ENCODE measurements around the gene TSPEAR.

DNA sequence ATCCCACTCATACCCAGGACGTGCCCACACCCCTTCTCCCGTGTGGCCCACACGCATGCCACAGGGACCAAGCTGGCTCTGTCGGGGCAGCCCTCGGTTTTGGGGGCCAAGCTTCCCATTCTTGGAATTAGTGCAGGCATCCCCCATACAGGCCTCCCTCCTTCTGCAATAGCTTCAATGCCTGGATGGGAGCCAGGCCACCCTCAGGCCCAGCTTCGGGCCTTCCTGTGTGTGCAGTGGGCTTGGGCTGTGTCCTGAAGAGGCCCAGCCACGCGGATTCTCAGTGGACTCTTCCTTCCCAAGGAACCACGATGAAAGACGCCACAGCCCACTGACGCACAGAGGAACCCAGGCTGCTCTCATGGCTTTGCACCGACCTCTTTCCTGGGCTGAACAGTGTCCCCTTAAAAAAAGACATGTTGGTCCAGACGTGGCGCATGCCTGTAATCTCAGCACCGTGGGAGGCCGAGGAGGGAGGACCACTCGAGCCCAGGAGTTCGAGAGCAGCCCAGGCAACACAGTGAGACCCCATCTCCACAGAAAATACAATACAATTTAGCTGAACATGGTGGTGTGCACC lies 61.8 kb downstream of the TSPEAR start:
- TF ChIP-seq, protein P1, sequence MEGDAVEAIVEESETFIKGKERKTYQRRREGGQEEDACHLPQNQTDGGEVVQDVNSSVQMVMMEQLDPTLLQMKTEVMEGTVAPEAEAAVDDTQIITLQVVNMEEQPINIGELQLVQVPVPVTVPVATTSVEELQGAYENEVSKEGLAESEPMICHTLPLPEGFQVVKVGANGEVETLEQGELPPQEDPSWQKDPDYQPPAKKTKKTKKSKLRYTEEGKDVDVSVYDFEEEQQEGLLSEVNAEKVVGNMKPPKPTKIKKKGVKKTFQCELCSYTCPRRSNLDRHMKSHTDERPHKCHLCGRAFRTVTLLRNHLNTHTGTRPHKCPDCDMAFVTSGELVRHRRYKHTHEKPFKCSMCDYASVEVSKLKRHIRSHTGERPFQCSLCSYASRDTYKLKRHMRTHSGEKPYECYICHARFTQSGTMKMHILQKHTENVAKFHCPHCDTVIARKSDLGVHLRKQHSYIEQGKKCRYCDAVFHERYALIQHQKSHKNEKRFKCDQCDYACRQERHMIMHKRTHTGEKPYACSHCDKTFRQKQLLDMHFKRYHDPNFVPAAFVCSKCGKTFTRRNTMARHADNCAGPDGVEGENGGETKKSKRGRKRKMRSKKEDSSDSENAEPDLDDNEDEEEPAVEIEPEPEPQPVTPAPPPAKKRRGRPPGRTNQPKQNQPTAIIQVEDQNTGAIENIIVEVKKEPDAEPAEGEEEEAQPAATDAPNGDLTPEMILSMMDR (IDR thresholded peaks at IDR 0.05; ENCODE audit: low read depth, low read length), result no peak
- TF ChIP-seq MYC (IDR thresholded peaks at IDR 0.05; ENCODE audit: low read depth, low read length) (no peak), POLR2A (IDR thresholded peaks at IDR 0.05; ENCODE audit: extremely low read depth, insufficient read length) (no peak)

Measured in NB4 (cell line).